22Rv1 (cell line): ENCODE measurements around the gene KANSL1L.

Source experiments
- CTCF ChIP-seq: fragments of 450-650 bp; IDR thresholded peaks from 2 replicates; pipeline ENCODE4 v1.5.1; 2017; ENCODE audit warnings: mild to moderate bottlenecking
- ZFX ChIP-seq: fragments of 450-650 bp; IDR thresholded peaks from 2 replicates; pipeline ENCODE4 v1.6.1; 2017; ENCODE audit warnings: antibody characterized with exemption, borderline replicate concordance

GRCh38 chr2:210198326-210198725 is 27.1 kb upstream of the KANSL1L start:
- TF ChIP-seq CTCF = no peak
- TF ChIP-seq ZFX = no peak
